ENCODE measurements around the gene SHISA6. TPM values are rescaled to one million over a fixed set of nuclear protein-coding genes. Genes with fewer than 3 reads are reported as not detected.
A peak's percentile ranks its signal among the peaks of the same experiment; 100 is the strongest.

SHISA6 gene
- total RNA-seq, 2 donors from 2014 or later: under 0.01 to 0.52 TPM

GRCh38 chr17:11388054-11388453, 147.0 kb downstream of the SHISA6 start:
- intact Hi-C loops (cut with DNase I): loop anchor here (10.0 kb wide), 1 partner anchor 257 kb away; no protein-coding TSS in a partner anchor
- Histone ChIP-seq H3K9me3 (no peaks in the 10 kb centered on the region), H3K27ac (no peak overlapping the region), H3K4me3 (no peak overlapping the region), H3K36me3 (replicated peaks in 1 of 2; ENCODE audit: insufficient read depth in 1 of 2, low read depth in 2 of 2) (no peaks in the 10 kb centered on the region), H3K27me3 (no peaks in the 10 kb centered on the region), H3K4me1 (no peaks in the 10 kb centered on the region)
- DNase-seq (no peak), ATAC-seq (no peak)
- 23 to 38% methylated on average over 6 of the region's 6 CpGs for WGBS, 2 donors
- TF ChIP-seq POLR2A (IDR thresholded peaks at IDR 0.05): no peak

- intact Hi-C loops (cut with DNase I): loop anchor here (10.0 kb wide), 1 partner anchor 255 kb away; no protein-coding TSS in a partner anchor
- no peak overlapping the region for H3K27ac ChIP-seq
- ATAC-seq (no peak), DNase-seq (no peak)
- H3K9me3 ChIP-seq: no peaks in the 10 kb centered on the region
- H3K27me3 ChIP-seq: no peaks in the 10 kb centered on the region
- WGBS, 2 donors: 39 to 76% methylated on average over 2 of the region's 2 CpGs
- no peaks in the 10 kb centered on the region for H3K36me3 ChIP-seq (replicated peaks in 1 of 2; ENCODE audit: insufficient read depth in 1 of 2, low read depth in 2 of 2)
- no peak overlapping the region for H3K4me3 ChIP-seq
- no peaks in the 10 kb centered on the region for H3K4me1 ChIP-seq
- no peak for TF ChIP-seq POLR2A (IDR thresholded peaks at IDR 0.05)
- no peak for TF ChIP-seq CTCF (IDR thresholded peaks at IDR 0.05)
These were observed 148.6 kb downstream of the SHISA6 start for GRCh38 chr17:11389583-11389982.

GRCh38 chr17:11391134-11391533, 150.1 kb downstream of the SHISA6 start:
- TF ChIP-seq POLR2A (IDR thresholded peaks at IDR 0.05) (no peak), CTCF (IDR thresholded peaks at IDR 0.05) (peak in 6 of 7 experiments; percentile 24 to 74 (median 52))
- Histone ChIP-seq H3K27ac (no peak overlapping the region), H3K4me3 (no peak overlapping the region), H3K36me3 (replicated peaks in 1 of 2; ENCODE audit: insufficient read depth in 1 of 2, low read depth in 2 of 2) (no peaks in the 10 kb centered on the region), H3K4me1 (no peaks in the 10 kb centered on the region), H3K9me3 (no peaks in the 10 kb centered on the region), H3K27me3 (no peaks in the 10 kb centered on the region)
- ATAC-seq (peak; percentile 47), DNase-seq (peak; percentile 24 to 59 (median 42))
- intact Hi-C loops (cut with DNase I): no loop called here
- 42 to 43% methylated on average over 4 of the region's 4 CpGs for WGBS, 2 donors

- Histone ChIP-seq H3K4me1 (no peaks in the 10 kb centered on the region), H3K27me3 (no peaks in the 10 kb centered on the region), H3K36me3 (replicated peaks in 1 of 2; ENCODE audit: insufficient read depth in 1 of 2, low read depth in 2 of 2) (no peaks in the 10 kb centered on the region), H3K4me3 (no peak overlapping the region), H3K9me3 (peaks cover 0 to 6% (median 0%) of the 10 kb centered on the region in 3 donors), H3K27ac (no peak overlapping the region)
- DNase-seq (peak in 3 of 4 donors; percentile 2 to 21 (median 17)), ATAC-seq (peak; percentile 21)
- WGBS, 2 donors: 60 to 61% methylated on average over 8 of the region's 8 CpGs
- TF ChIP-seq CTCF (IDR thresholded peaks at IDR 0.05) (no peak), POLR2A (IDR thresholded peaks at IDR 0.05) (no peak)
- intact Hi-C loops (cut with DNase I): no loop called here
These were observed 163.6 kb downstream of the SHISA6 start for GRCh38 chr17:11404431-11405276.

- Histone ChIP-seq H3K27me3 (no peaks in the 10 kb centered on the region), H3K4me3 (no peak overlapping the region), H3K36me3 (replicated peaks in 1 of 2; ENCODE audit: insufficient read depth in 1 of 2, low read depth in 2 of 2) (no peaks in the 10 kb centered on the region), H3K27ac (no peak overlapping the region), H3K4me1 (no peaks in the 10 kb centered on the region), H3K9me3 (peaks cover 0 to 4% (median 0%) of the 10 kb centered on the region in 3 donors)
- DNase-seq (no peak), ATAC-seq (no peak)
- intact Hi-C loops (cut with DNase I): no loop called here
- WGBS, 2 donors: 23 to 28% methylated on average over 3 of the region's 3 CpGs
- TF ChIP-seq POLR2A (IDR thresholded peaks at IDR 0.05): no peak
- no peak for TF ChIP-seq CTCF (IDR thresholded peaks at IDR 0.05)
These were observed 165.7 kb downstream of the SHISA6 start for GRCh38 chr17:11406716-11407115.
